D721Med (cell line): ENCODE results near the gene EPHA6.

ENCODE experiments used
- DNase-seq: peaks from one replicate; pipeline ENCODE4 v3.0.0; 2011; ENCODE audit warnings: low spot score; ENCODE audit not compliant: insufficient read length
- FAIRE-seq: peaks from 2 replicates; lab custom pipeline; 2011; peaks lifted over from hg19 to GRCh38; lab: Jason Lieb, UNC
- CTCF ChIP-seq: IDR thresholded peaks from 2 replicates; pipeline ENCODE4 v1.5.1; 2012; ENCODE audit warnings: mild to moderate bottlenecking, control low read depth; ENCODE audit not compliant: insufficient read depth; ENCODE audit errors: missing control alignments

EPHA6 gene

DNA sequence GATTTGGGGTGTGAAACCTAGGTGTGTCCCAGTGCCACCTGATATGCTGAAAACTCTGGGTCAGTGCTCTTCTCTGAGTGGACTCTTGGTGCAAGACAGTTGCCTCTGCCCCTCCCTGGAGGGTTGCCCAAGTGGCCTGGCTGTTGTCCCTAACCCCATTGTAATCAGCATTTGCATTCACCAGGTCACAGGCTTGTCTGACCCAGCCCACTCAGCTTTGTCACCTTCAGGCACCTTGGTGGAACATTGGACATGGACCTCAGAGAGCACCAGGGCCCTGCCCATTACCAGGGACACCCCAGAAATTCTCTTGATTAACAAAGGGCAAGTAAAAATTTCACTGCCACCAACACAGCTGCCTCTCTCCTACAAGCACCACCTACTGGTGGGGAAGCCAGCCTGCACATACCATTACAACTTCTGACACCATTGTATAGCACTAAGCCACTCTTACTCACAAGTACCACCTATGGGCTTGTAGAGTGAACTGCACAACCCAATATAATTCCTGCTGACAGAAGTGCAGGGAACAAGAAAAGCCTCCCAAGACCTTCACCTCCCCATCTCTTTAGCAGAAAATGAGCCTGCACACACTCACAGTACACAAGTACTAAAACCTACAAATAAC is 324.6 kb downstream of the EPHA6 start:
- FAIRE-seq: no peak
- peak; percentile 4 for TF ChIP-seq CTCF

DNA sequence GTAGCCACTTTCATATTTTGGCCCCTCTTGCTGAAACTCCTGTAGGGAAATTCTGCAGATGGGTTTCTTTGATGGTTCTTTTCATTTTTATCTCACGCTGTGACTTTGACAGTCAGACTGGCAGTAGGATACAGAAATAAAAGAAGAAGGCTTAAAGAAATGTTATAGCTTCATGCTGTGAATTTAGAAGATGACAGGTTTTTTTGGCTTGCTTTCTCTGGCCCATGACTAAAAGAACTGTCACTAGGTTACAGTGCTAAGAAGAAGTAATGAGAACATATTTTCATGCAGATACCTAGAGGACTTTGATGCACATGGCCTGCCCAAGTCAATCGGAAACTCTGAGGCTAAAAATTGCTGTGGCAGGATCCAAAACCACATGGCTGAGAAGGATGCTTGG is 334.5 kb downstream of the EPHA6 start:
- TF ChIP-seq CTCF: no peak
- FAIRE-seq (no peak), DNase-seq (no peak)

More for the DNA sequence above, 324.6 kb downstream of the EPHA6 start:
- no peak for DNase-seq

GRCh38 chr3:97161169-97161568 is 346.8 kb downstream of the EPHA6 start:
- no peak for TF ChIP-seq CTCF
- no peak for FAIRE-seq
- no peak for DNase-seq

DNA sequence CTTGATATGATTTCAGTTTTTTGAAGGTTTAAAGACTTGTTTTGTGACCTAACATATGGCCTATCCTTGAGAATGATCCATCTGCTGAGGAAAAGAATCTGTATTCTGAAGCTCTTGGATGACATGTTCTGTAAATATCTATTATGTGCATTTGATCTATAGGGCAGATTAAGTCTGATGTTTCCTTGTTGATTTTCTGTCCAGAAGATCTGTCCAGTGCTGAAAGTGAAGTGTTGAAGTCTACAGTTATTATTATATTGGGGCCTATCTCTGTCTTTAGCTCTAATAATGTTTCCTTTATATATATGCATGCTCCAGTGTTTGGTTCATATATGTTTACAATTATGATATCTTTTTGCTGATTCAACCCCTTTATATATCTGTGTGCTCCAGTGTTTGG is 362.8 kb downstream of the EPHA6 start:
- no peak for DNase-seq
- no peak for FAIRE-seq
- TF ChIP-seq CTCF: no peak

DNA sequence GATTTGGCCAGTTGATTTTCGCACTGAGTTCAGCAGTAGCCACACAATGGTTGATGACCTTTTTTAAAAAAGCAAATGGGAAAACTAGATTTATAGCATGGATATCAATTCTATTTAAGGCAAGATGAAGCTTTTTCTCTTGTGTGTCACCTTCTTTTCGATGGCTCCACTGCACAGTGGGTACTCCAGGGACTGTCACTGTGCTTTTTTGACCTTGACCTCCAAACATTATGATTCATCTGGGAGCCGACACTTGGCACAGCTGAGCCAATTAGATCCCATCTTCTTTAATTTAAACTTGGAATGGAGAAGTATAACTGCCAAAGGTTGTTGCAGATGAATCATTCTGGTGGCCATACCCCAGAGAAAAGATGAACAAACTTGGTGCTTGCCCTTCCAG is 367.3 kb downstream of the EPHA6 start:
- TF ChIP-seq CTCF: no peak
- DNase-seq (no peak), FAIRE-seq (no peak)

DNA sequence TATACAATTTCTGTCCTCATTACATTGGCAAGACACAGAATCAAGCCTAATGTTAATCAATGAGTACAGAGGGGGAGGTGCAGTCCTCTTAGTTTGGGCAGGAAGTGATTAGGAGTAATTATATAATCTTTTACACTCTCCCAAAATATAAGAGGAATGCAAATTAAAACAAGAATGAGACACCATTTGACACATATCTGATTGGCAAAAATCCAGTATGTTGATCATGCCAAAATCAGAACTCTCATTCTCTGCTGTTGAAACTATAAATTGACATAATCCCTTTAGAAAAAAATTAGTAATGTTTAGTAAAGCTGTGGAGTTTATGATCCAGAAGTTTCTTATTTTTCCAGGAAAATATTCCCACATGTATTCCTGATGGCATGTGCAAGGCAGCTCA is 373.4 kb downstream of the EPHA6 start:
- no peak for FAIRE-seq
- TF ChIP-seq CTCF: no peak
- DNase-seq: no peak

GRCh38 chr3:97189835-97190234 is 375.4 kb downstream of the EPHA6 start:
- DNase-seq: no peak
- no peak for TF ChIP-seq CTCF
- no peak for FAIRE-seq
